Measurements from ENCODE around the gene HOMER1. TPM values are rescaled to one million over a fixed set of nuclear protein-coding genes. Genes with fewer than 3 reads are reported as not detected.

HOMER1 gene
- total and polyA plus RNA-seq, 8 donors: 4.2 to 14.0 (median 10.6) TPM

- ATAC-seq: no peak
- no peak for DNase-seq
- Histone ChIP-seq H3K36me3 (no peaks in the 10 kb centered on the region), H3K27me3 (no peaks in the 10 kb centered on the region), H3K27ac (no peak overlapping the region), H3K4me3 (no peak overlapping the region), H3K4me1 (no peaks in the 10 kb centered on the region), H3K9me3 (peaks cover 0 to 16% of the 10 kb centered on the region in 2 donors)
- no peak for TF ChIP-seq CTCF (IDR thresholded peaks at IDR 0.05)
- intact Hi-C loops (cut with DNase I): no loop called here
Observed at GRCh38 chr5:79529110-79529509, 15.2 kb upstream of the HOMER1 start.

- ATAC-seq (no peak), DNase-seq (no peak)
- Histone ChIP-seq H3K36me3 (no peaks in the 10 kb centered on the region), H3K27ac (no peak overlapping the region), H3K27me3 (no peaks in the 10 kb centered on the region), H3K9me3 (peaks cover 0 to 16% of the 10 kb centered on the region in 2 donors), H3K4me1 (no peaks in the 10 kb centered on the region), H3K4me3 (no peak overlapping the region)
- intact Hi-C loops (cut with DNase I): no loop called here
- TF ChIP-seq CTCF (IDR thresholded peaks at IDR 0.05): no peak
Observed at GRCh38 chr5:79527431-79527830, 13.5 kb upstream of the HOMER1 start.

GRCh38 chr5:79526928-79527327, 13.0 kb upstream of the HOMER1 start:
- Histone ChIP-seq H3K27me3 (no peaks in the 10 kb centered on the region), H3K4me3 (no peak overlapping the region), H3K36me3 (no peaks in the 10 kb centered on the region), H3K9me3 (peaks cover 0 to 16% of the 10 kb centered on the region in 2 donors), H3K4me1 (no peaks in the 10 kb centered on the region), H3K27ac (no peak overlapping the region)
- ATAC-seq: no peak
- no peak for DNase-seq
- TF ChIP-seq CTCF (IDR thresholded peaks at IDR 0.05): no peak
- intact Hi-C loops (cut with DNase I): no loop called here

GRCh38 chr5:79526493-79526892, 12.6 kb upstream of the HOMER1 start:
- DNase-seq (no peak), ATAC-seq (no peak)
- intact Hi-C loops (cut with DNase I): no loop called here
- Histone ChIP-seq H3K27ac (no peak overlapping the region), H3K9me3 (peaks cover 0 to 16% of the 10 kb centered on the region in 2 donors), H3K36me3 (no peaks in the 10 kb centered on the region), H3K4me1 (no peaks in the 10 kb centered on the region), H3K27me3 (no peaks in the 10 kb centered on the region), H3K4me3 (no peak overlapping the region)
- no peak for TF ChIP-seq CTCF (IDR thresholded peaks at IDR 0.05)

- H3K36me3 ChIP-seq: no peaks in the 10 kb centered on the region
- intact Hi-C loops (cut with DNase I): no loop called here
- no peak for TF ChIP-seq CTCF (IDR thresholded peaks at IDR 0.05)
- H3K27ac ChIP-seq: no peak overlapping the region
- no peaks in the 10 kb centered on the region for H3K4me1 ChIP-seq
- ATAC-seq (no peak), DNase-seq (no peak)
- peaks cover 0 to 11% of the 10 kb centered on the region in 2 donors for H3K9me3 ChIP-seq
- H3K4me3 ChIP-seq: no peak overlapping the region
- no peaks in the 10 kb centered on the region for H3K27me3 ChIP-seq
Observed at GRCh38 chr5:79521156-79521555, 7.2 kb upstream of the HOMER1 start.
